Lower lobe of right lung (tissue), 2 donors: Measurements from ENCODE around the gene P2RY13. TPM values are rescaled to one million over a fixed set of nuclear protein-coding genes. Genes with fewer than 3 reads are reported as not detected.

Source experiments
- ATAC-seq, 2 donors: fragments of 200-7000 bp; cut with Tn5 transposase; one replicate each; pipeline ENCODE4 v1.9.1; 2020 to 2022; ENCODE audit warnings: mild to moderate bottlenecking in 2 of 2, moderate library complexity in 2 of 2
- DNase-seq: peaks from one replicate; pipeline ENCODE4 v3.0.0-alpha.2; 2020
- H3K27ac ChIP-seq: fragments of 200-600 bp; one replicate; pipeline ENCODE4 v1.8.0; 2022
- H3K27me3 ChIP-seq: fragments of 200-600 bp; one replicate; pipeline ENCODE4 v1.8.0; 2022; ENCODE audit warnings: low read depth
- H3K36me3 ChIP-seq: fragments of 200-600 bp; one replicate; pipeline ENCODE4 v1.8.0; 2022; ENCODE audit warnings: mild to moderate bottlenecking
- H3K4me1 ChIP-seq: fragments of 200-600 bp; one replicate; pipeline ENCODE4 v1.8.0; 2022
- H3K4me3 ChIP-seq: fragments of 200-600 bp; one replicate; pipeline ENCODE4 v1.8.0; 2022; ENCODE audit warnings: mild to moderate bottlenecking
- H3K9me3 ChIP-seq: fragments of 200-600 bp; one replicate; pipeline ENCODE4 v1.8.0; 2022
- intact Hi-C: fragments of 100-400 bp; cut with DNase I; formaldehyde crosslinking; loops from one replicate; pipeline ENCODE4 v1.11.0; 2022
- total RNA-seq: library from RNA; stranded (reverse); fragmentation: NEBNext Ultra II Directional; extraction: Animal tissue kit (Norgen Biotek cat#: 25700); gene quantifications from one replicate; pipeline ENCODE4 v1.2.1, GENCODE V29; 2021
- TF ChIP-seq, protein P1 (sequence below): fragments of 200-600 bp; IDR thresholded peaks from one replicate; pipeline ENCODE4 v1.8.0; 2022; ENCODE audit warnings: antibody characterized with exemption, mild to moderate bottlenecking
- donor health status: DM: no; HTN: yes; CAD: no; lungs with severe emphysema.

Gene P2RY13
- total RNA-seq, 1 donor from 2014 or later, result 14.4 TPM

DNA sequence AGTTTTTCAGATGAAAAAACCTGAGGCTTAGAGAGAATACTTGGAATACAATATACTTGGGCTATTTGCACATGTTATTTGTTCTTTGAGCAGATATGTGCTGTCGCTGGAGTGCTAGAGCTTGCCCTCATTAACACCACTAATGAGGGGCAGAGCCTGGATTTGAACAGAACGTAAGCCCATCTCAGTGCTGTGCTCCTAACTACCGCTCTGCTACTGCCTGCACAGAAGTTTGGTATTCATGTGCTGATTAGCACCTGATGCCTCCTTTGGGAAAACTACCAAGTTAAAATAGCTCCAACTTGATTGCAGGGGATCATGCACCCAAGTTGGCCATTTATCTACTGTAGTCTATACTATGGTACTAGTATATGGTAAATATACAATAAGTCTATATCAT lies 16.4 kb downstream of the P2RY13 start:
- Histone ChIP-seq H3K27me3 (no peaks in the 10 kb centered on the region), H3K4me1 (no peaks in the 10 kb centered on the region), H3K9me3 (no peaks in the 10 kb centered on the region), H3K27ac (no peak overlapping the region), H3K36me3 (no peaks in the 10 kb centered on the region), H3K4me3 (no peak overlapping the region)
- DNase-seq, result no peak
- TF ChIP-seq, protein P1, sequence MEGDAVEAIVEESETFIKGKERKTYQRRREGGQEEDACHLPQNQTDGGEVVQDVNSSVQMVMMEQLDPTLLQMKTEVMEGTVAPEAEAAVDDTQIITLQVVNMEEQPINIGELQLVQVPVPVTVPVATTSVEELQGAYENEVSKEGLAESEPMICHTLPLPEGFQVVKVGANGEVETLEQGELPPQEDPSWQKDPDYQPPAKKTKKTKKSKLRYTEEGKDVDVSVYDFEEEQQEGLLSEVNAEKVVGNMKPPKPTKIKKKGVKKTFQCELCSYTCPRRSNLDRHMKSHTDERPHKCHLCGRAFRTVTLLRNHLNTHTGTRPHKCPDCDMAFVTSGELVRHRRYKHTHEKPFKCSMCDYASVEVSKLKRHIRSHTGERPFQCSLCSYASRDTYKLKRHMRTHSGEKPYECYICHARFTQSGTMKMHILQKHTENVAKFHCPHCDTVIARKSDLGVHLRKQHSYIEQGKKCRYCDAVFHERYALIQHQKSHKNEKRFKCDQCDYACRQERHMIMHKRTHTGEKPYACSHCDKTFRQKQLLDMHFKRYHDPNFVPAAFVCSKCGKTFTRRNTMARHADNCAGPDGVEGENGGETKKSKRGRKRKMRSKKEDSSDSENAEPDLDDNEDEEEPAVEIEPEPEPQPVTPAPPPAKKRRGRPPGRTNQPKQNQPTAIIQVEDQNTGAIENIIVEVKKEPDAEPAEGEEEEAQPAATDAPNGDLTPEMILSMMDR, result no peak
- intact Hi-C loops, result no loop called here
- ATAC-seq, result no peak

DNA sequence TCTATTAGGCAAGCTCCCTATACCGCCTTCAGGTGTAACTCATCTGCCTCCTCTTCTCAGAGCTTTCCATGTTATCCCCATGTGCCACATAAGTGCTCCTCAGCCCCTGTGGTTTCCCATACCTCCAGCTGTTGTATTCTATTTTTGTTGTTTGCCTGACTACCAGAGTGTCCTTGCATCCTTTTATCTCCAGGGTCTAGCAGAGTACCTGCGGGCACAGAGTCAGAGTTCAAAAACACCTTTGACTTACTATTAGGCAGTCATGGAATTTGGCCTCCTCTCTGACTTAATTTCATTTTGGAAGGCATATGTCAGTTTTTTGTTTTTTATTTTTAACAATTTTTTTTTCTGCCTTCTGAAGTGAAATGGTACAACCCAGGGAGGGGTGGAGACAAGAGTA lies 19.8 kb downstream of the P2RY13 start:
- Histone ChIP-seq H3K36me3 (no peaks in the 10 kb centered on the region), H3K4me3 (no peak overlapping the region), H3K27ac (no peak overlapping the region), H3K9me3 (no peaks in the 10 kb centered on the region), H3K4me1 (peaks cover 6% of the 10 kb centered on the region), H3K27me3 (no peaks in the 10 kb centered on the region)
- TF ChIP-seq, protein P1, result no peak
- ATAC-seq (no peak), DNase-seq (no peak)
- intact Hi-C loops, result no loop called here

DNA sequence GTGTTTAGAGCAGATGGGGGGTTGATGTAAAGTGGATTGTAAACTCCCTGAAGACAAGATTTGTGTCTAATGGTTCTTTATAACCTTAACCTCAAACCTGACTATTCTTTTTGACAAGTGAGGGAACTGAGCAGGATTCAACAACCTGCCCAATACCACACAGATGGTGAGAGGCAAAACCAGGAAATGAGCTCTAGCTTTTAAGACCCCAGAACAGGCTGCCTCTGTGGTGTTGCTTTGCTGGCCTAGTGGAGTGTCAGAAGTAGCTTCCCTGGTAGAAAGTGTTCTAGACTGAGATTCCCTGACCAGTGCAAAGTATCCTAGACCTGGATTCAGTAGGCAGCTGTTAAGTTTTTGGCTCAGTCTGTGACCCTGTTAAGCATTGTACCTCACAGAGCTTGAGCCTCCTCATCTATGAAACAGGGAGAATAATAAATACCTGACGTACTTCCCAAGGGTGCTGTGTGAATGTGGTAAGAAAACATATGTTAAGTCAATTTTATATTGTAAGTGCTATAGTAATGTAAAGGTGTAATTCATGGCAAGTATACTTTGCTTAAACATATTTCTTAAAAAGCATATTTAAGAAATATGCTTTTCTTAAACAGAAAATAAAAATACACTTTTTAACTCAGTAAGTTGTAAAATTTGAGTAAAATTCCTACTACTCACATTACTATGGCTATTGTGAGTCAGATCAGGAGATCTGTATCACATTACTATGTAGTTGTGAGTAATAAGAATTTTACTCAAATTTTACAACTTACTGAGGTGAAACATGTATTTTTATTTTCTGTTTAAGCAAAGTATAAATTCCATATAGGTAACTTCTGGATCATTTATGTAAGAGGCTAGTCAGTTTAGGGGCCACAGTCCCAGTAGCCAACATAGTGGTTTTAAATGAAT lies 21.5 kb downstream of the P2RY13 start:
- intact Hi-C loops, result no loop called here
- no peak overlapping the region for H3K4me3 ChIP-seq
- H3K27ac ChIP-seq, result no peak overlapping the region
- no peaks in the 10 kb centered on the region for H3K36me3 ChIP-seq
- H3K27me3 ChIP-seq, result no peaks in the 10 kb centered on the region
- peaks cover 6% of the 10 kb centered on the region for H3K4me1 ChIP-seq
- DNase-seq (no peak), ATAC-seq (no peak)
- H3K9me3 ChIP-seq, result no peaks in the 10 kb centered on the region
- TF ChIP-seq, protein P1, result no peak

DNA sequence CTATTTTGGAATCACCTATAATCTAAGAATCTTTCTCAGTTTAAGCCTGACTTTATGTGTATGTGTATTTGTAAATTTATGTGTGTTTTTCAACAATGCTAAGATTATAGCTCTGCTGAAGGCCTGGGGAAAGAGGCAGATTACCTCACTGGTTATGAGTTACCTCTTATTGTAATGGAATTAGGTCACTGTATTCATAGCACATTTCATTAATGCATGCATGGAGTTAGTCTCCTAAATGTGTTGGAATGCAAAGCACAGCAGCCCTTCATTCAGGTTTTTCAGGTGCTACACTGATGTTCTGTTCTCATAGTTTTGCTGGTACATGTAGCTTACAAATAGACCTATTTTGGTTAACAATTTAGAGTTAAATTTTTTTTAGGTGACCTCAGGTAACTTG lies 22.2 kb downstream of the P2RY13 start:
- Histone ChIP-seq H3K27ac (no peak overlapping the region), H3K4me1 (peaks cover 6% of the 10 kb centered on the region)

DNA sequence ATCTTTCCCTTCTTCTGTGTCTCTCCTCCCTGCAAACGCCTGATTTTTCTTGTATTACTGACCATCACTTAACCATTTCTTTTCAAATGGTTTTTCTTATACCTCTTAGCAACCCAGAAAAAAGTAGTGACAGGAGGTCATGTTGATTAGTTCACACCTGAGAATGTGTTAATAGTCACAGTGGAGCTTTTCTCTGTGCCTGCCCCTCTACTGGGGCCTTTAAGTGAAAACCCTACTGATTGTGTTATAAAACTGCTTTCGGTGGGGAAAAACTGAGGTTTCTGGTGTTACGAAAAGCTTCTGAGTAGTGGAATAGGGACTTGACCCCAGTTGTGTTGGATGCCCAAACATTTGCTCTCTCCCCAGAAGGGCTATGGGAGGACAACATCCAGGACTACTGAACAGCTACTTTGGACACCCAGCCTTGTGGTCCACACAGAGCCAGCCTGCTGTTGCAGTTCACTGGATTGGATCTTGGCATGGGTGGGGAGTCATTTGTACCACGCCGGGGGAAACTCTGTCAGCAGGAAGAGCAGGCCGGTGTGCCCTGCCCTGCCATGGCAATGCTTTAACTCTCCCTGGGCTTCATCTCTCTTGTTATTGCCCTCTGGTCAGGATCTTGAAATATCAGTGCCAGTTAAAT lies 23.1 kb downstream of the P2RY13 start:
- H3K4me1 ChIP-seq, result peaks cover 6% of the 10 kb centered on the region
- ATAC-seq (no peak), DNase-seq (no peak)
- no peaks in the 10 kb centered on the region for H3K9me3 ChIP-seq
- no peaks in the 10 kb centered on the region for H3K36me3 ChIP-seq
- no peaks in the 10 kb centered on the region for H3K27me3 ChIP-seq
- intact Hi-C loops, result no loop called here
- no peak overlapping the region for H3K27ac ChIP-seq
- TF ChIP-seq, protein P1, result no peak
- H3K4me3 ChIP-seq, result no peak overlapping the region

More for the DNA sequence above, 22.2 kb downstream of the P2RY13 start:
- no peak overlapping the region for H3K4me3 ChIP-seq
- no peak for DNase-seq
- H3K36me3 ChIP-seq, result no peaks in the 10 kb centered on the region
- intact Hi-C loops, result no loop called here
- TF ChIP-seq, protein P1, result no peak
- H3K9me3 ChIP-seq, result no peaks in the 10 kb centered on the region
- H3K27me3 ChIP-seq, result no peaks in the 10 kb centered on the region
- no peak for ATAC-seq
